HepG2 (cell line): ENCODE data around the gene HPS6. TPM values are rescaled to one million over a fixed set of nuclear protein-coding genes. Genes with fewer than 3 reads are reported as not detected.

ENCODE experiments used
- CENPX ChIP-seq: sonication (generic); formaldehyde crosslinking; IDR thresholded peaks from 2 replicates; pipeline ENCODE4 v1.9.0; 2021; ENCODE audit warnings: mild to moderate bottlenecking, missing genetic modification reagents, moderate library complexity
- DMAP1 ChIP-seq: IDR thresholded peaks from 2 replicates; pipeline ENCODE4 v1.6.1; 2016
- FOXO4 ChIP-seq: sonication (generic); formaldehyde crosslinking; conservative IDR thresholded peaks from 2 replicates; pipeline ENCODE4 v1.8.1; 2023; ENCODE audit warnings: missing genetic modification reagents
- GFI1 ChIP-seq: sonication (generic); formaldehyde crosslinking; IDR thresholded peaks from 2 replicates; pipeline ENCODE4 v1.5.0; 2020; ENCODE audit warnings: missing genetic modification reagents, mild to moderate bottlenecking, borderline replicate concordance
- HMGXB4 ChIP-seq, 2 experiments: sonication (generic) in 1 of 2; formaldehyde crosslinking in 1 of 2; IDR thresholded peaks; 2 replicates each; pipeline versions ENCODE4 v1.4.0 to v1.6.1; 2018 to 2020; ENCODE audit warnings: missing genetic modification reagents in 2 of 2, borderline replicate concordance in 1 of 2, low read depth in 1 of 2, mild to moderate bottlenecking in 1 of 2, missing biosample characterization in 1 of 2
- HNRNPL ChIP-seq: fragments of 200-400 bp; formaldehyde crosslinking; IDR thresholded peaks from 2 replicates; pipeline ENCODE4 v1.6.1; 2017; ENCODE audit warnings: mild to moderate bottlenecking, low read depth, low read length
- KLF15 ChIP-seq: sonication (generic); formaldehyde crosslinking; IDR thresholded peaks from 2 replicates; pipeline ENCODE4 v1.8.1; 2023; ENCODE audit warnings: borderline replicate concordance, mild to moderate bottlenecking, inconsistent platforms, missing genetic modification reagents, mixed read lengths
- MXD1 ChIP-seq: sonication (generic); formaldehyde crosslinking; IDR thresholded peaks from 2 replicates; pipeline ENCODE4 v1.4.0; 2020; ENCODE audit warnings: mild to moderate bottlenecking, missing genetic modification reagents
- SALL2 ChIP-seq: sonication (generic); formaldehyde crosslinking; IDR thresholded peaks from 2 replicates; pipeline ENCODE4 v1.8.1; 2023; ENCODE audit warnings: mild to moderate bottlenecking, missing genetic modification reagents, inconsistent platforms
- SMC3 ChIP-seq: IDR thresholded peaks from 2 replicates; pipeline ENCODE4 v1.6.1; 2011; ENCODE audit warnings: low read length, improper control_type of control experiment
- SRSF9 ChIP-seq: fragments of 200-400 bp; formaldehyde crosslinking; IDR thresholded peaks from 2 replicates; pipeline ENCODE4 v1.6.1; 2018; ENCODE audit warnings: borderline replicate concordance, mild to moderate bottlenecking, low read depth, low read length; ENCODE audit not compliant: insufficient read depth, poor library complexity, severe bottlenecking
- TCF7 ChIP-seq: sonication (generic); IDR thresholded peaks from 2 replicates; pipeline ENCODE4 v1.6.1; 2016; ENCODE audit warnings: antibody characterized with exemption, low read depth
- THAP11 ChIP-seq: IDR thresholded peaks from 2 replicates; pipeline ENCODE4 v1.6.1; 2016; ENCODE audit warnings: missing biosample characterization, missing genetic modification reagents
- U2AF1 ChIP-seq: fragments of 200-400 bp; formaldehyde crosslinking; optimal IDR thresholded peaks from 2 replicates; pipeline ENCODE3; 2017; ENCODE audit warnings: mild to moderate bottlenecking, low read depth, low read length
- XRCC5 ChIP-seq: fragments of 200-400 bp; formaldehyde crosslinking; optimal IDR thresholded peaks from 2 replicates; pipeline ENCODE3; 2017; ENCODE audit warnings: mild to moderate bottlenecking, low read length
- ZBTB3 ChIP-seq: sonication (generic); formaldehyde crosslinking; IDR thresholded peaks from 2 replicates; pipeline ENCODE4 v1.4.0; 2020; ENCODE audit warnings: low read depth, mild to moderate bottlenecking, moderate library complexity, missing genetic modification reagents, borderline replicate concordance
- ZEB1 ChIP-seq: IDR thresholded peaks from 2 replicates; pipeline ENCODE4 v1.6.1; 2012; ENCODE audit warnings: mild to moderate bottlenecking, low read depth, inconsistent platforms; ENCODE audit not compliant: insufficient replicate concordance
- ZNF432 ChIP-seq: sonication (generic); formaldehyde crosslinking; IDR thresholded peaks from 2 replicates; pipeline ENCODE4 v1.5.0; 2020; ENCODE audit warnings: missing genetic modification reagents, mild to moderate bottlenecking, borderline replicate concordance
- ZNF484 ChIP-seq: sonication (generic); formaldehyde crosslinking; IDR thresholded peaks from 2 replicates; pipeline ENCODE4 v1.5.1; 2020; ENCODE audit warnings: mild to moderate bottlenecking, low read depth, missing genetic modification reagents, borderline replicate concordance
- ZNF572 ChIP-seq: sonication (generic); formaldehyde crosslinking; IDR thresholded peaks from 2 replicates; pipeline ENCODE4 v1.5.1; 2020; ENCODE audit warnings: mild to moderate bottlenecking, missing genetic modification reagents
- polyA plus RNA-seq, 8 experiments: library from polyadenylated mRNA; depleted of rRNA in 3 of 8; stranded (reverse) in 7 of 8; unstranded in 1 of 8; fragments of >200 nt; fragmentation: Illumina TruSeq in 4 of 8; extraction: Trizol in 4 of 8; gene quantifications; 2 replicates each; pipeline versions ENCODE4 v1.2.1 to v1.2.3, GENCODE V29; 2011 to 2016; ENCODE audit warnings: low read depth in 4 of 8, missing spikeins in 1 of 8, mixed read lengths in 1 of 8; ENCODE audit not compliant: insufficient read depth in 1 of 8
- total RNA-seq, 5 experiments: library from RNA; depleted of rRNA; stranded (reverse); fragments of >200 nt; fragmentation: Illumina TruSeq; extraction: Trizol; gene quantifications; 2 replicates each; pipeline ENCODE4 v1.2.3, GENCODE V29; 2016; ENCODE audit warnings: low read depth in 1 of 5

Gene HPS6
- total and polyA plus RNA-seq, 2 of the 13 experiments (the other 11 are each of a cell fraction or from before 2014, with no cell fraction given): 2.9 to 14.9 TPM

GRCh38 chr10:102072673-102073527 is 7.8 kb downstream of the HPS6 start (continued):
- TF ChIP-seq CENPX: no peak
- TF ChIP-seq KLF15 (CRISPR knock-in tag): no peak
- TF ChIP-seq FOXO4: no peak
- TF ChIP-seq U2AF1: no peak
- no peak for TF ChIP-seq ZEB1
- TF ChIP-seq ZNF432 (CRISPR knock-in tag): no peak
- TF ChIP-seq GFI1 (CRISPR knock-in tag): no peak
- no peak for TF ChIP-seq ZBTB3 (CRISPR knock-in tag)
- TF ChIP-seq ZNF572 (CRISPR knock-in tag): no peak
- TF ChIP-seq TCF7: no peak
- peak; percentile 46; the same call in 1 of the 2 replicates for TF ChIP-seq THAP11 (CRISPR knock-in tag)
- no peak for TF ChIP-seq DMAP1 (CRISPR knock-in tag)
- TF ChIP-seq XRCC5: peak; percentile 75
- TF ChIP-seq HMGXB4 (CRISPR knock-in tag; IDR thresholded peaks at IDR 0.05; ENCODE audit: borderline replicate concordance in 1 of 2, low read depth in 1 of 2): 0 out of 4 replicates have a peak, but pooled peaks of 1 of the 2 experiments have one; percentile 41
- TF ChIP-seq ZNF484 (CRISPR knock-in tag): no peak
- no peak for TF ChIP-seq MXD1 (CRISPR knock-in tag)
- no peak for TF ChIP-seq HNRNPL
- no peak for TF ChIP-seq SALL2 (CRISPR knock-in tag)
- peak; percentile 88 for TF ChIP-seq SMC3
- TF ChIP-seq SRSF9: no peak
